ENCODE measurements around the gene GPNMB.

DNA sequence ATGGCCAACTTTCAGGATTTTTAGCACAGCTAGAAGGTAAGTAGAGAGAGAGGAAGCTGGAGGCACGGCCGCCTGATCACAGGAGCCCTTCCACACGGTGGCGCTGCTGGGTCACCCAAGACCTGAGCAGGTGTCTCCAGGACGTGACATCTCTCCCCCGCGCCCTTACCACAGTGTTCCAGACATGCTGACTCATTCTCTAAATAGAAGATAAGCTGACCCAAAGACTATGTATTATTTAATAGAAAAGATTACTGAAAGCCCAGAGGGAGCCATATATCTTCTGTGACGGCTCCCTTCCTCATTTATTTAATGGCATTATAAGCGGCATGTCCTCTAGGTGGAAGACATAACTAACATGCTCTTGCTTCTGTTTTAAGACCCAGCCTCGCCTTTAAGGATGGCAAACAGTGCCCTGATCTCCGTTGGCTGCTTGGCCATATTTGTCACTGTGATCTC is 26.6 kb downstream of the GPNMB start:
- TF ChIP-seq, protein P1, sequence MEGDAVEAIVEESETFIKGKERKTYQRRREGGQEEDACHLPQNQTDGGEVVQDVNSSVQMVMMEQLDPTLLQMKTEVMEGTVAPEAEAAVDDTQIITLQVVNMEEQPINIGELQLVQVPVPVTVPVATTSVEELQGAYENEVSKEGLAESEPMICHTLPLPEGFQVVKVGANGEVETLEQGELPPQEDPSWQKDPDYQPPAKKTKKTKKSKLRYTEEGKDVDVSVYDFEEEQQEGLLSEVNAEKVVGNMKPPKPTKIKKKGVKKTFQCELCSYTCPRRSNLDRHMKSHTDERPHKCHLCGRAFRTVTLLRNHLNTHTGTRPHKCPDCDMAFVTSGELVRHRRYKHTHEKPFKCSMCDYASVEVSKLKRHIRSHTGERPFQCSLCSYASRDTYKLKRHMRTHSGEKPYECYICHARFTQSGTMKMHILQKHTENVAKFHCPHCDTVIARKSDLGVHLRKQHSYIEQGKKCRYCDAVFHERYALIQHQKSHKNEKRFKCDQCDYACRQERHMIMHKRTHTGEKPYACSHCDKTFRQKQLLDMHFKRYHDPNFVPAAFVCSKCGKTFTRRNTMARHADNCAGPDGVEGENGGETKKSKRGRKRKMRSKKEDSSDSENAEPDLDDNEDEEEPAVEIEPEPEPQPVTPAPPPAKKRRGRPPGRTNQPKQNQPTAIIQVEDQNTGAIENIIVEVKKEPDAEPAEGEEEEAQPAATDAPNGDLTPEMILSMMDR (IDR thresholded peaks at IDR 0.05), result peak; percentile 52 to 82 (median 62)
- TF ChIP-seq POLR2A (IDR thresholded peaks at IDR 0.05; ENCODE audit: low read depth), result no peak
- TF ChIP-seq POLR2AphosphoS5 (IDR thresholded peaks at IDR 0.05), result no peak

All from esophagus muscularis mucosa (tissue), 3 donors.